Neural cell (in vitro differentiated cells): ENCODE results near the gene ATP11A. TPM values are rescaled to one million over a fixed set of nuclear protein-coding genes. Genes with fewer than 3 reads are reported as not detected.

Experiments
- H2AFZ ChIP-seq: fragments of 200-600, 300-800 bp; sonication (generic), shearing (Covaris generic); 2 replicates; pipeline ENCODE4 v1.6.0; 2014; ENCODE audit warnings: low read depth, mild to moderate bottlenecking, antibody characterized with exemption, low read length, moderate library complexity
- H3F3A ChIP-seq: fragments of 200-600 bp; shearing (Covaris generic); 2 replicates; pipeline ENCODE4 v1.6.1; 2016; ENCODE audit warnings: mild to moderate bottlenecking, moderate library complexity, mixed read lengths, antibody characterized with exemption, low read length; ENCODE audit not compliant: insufficient read depth, poor library complexity, severe bottlenecking
- H3K27ac ChIP-seq: fragments of 200-600, 300-800 bp; sonication (generic), shearing (Covaris generic); 2 replicates; pipeline ENCODE4 v1.5.1; 2014; ENCODE audit warnings: mild to moderate bottlenecking, low read length, moderate library complexity
- H3K27me3 ChIP-seq: fragments of 300-800, 200-600 bp; sonication (generic), shearing (Covaris generic); 2 replicates; pipeline ENCODE4 v1.6.0; 2014; ENCODE audit warnings: mild to moderate bottlenecking, low read depth, low read length, moderate library complexity; ENCODE audit not compliant: insufficient read depth
- H3K36me3 ChIP-seq: fragments of 300-800, 200-600 bp; sonication (generic), shearing (Covaris generic); 2 replicates; pipeline ENCODE4 v1.5.1; 2014; ENCODE audit warnings: mild to moderate bottlenecking, antibody characterized with exemption, low read length, moderate library complexity; ENCODE audit not compliant: insufficient read depth
- H3K4me2 ChIP-seq: fragments of 300-800, 200-600 bp; sonication (generic), shearing (Covaris generic); 2 replicates; pipeline ENCODE4 v1.6.0; 2014; ENCODE audit warnings: mild to moderate bottlenecking, low read length
- H3K4me3 ChIP-seq: fragments of 300-800, 200-600 bp; sonication (generic), shearing (Covaris generic); 2 replicates; pipeline ENCODE4 v1.5.1; 2014; ENCODE audit warnings: mild to moderate bottlenecking, low read length, moderate library complexity
- H3K79me2 ChIP-seq: fragments of 200-600 bp; shearing (Covaris generic); replicated peaks from 2 replicates; pipeline ENCODE4 v1.6.0; 2014; ENCODE audit warnings: mild to moderate bottlenecking, low read length, moderate library complexity; ENCODE audit not compliant: insufficient read depth
- H3K9ac ChIP-seq: fragments of 300-800, 200-600 bp; sonication (generic), shearing (Covaris generic); 2 replicates; pipeline ENCODE4 v1.6.1; 2016; ENCODE audit warnings: mild to moderate bottlenecking, low read length, mixed read lengths
- H3K9me2 ChIP-seq: fragments of 200-600 bp; shearing (Covaris generic); 2 replicates; pipeline ENCODE4 v1.6.1; 2016; ENCODE audit warnings: mild to moderate bottlenecking, low read length, mixed read lengths; ENCODE audit not compliant: insufficient read depth
- H3K9me3 ChIP-seq: fragments of 200-600, 300-800 bp; sonication (generic), shearing (Covaris generic); 2 replicates; pipeline ENCODE4 v1.6.1; 2016; ENCODE audit warnings: mild to moderate bottlenecking, mixed run types, low read length, moderate library complexity, mixed read lengths
- H4K20me1 ChIP-seq: fragments of 200-600 bp; shearing (Covaris generic); 2 replicates; pipeline ENCODE4 v1.6.1; 2016; ENCODE audit warnings: mild to moderate bottlenecking, mixed run types; ENCODE audit not compliant: insufficient read depth
- MXI1 ChIP-seq: fragments of 450-650 bp; conservative IDR thresholded peaks from 2 replicates; pipeline ENCODE4 v1.6.1; 2014; ENCODE audit warnings: antibody characterized with exemption, mild to moderate bottlenecking; ENCODE audit not compliant: poor library complexity, severe bottlenecking
- POLR2AphosphoS5 ChIP-seq: IDR thresholded peaks from 2 replicates; pipeline ENCODE4 v1.6.1; 2012
- RAD21 ChIP-seq: fragments of 450-650 bp; conservative IDR thresholded peaks from 2 replicates; pipeline ENCODE4 v1.6.1; 2014; ENCODE audit warnings: antibody characterized with exemption, mild to moderate bottlenecking, moderate library complexity
- SMC3 ChIP-seq: fragments of 450-650 bp; conservative IDR thresholded peaks from 2 replicates; pipeline ENCODE4 v1.6.1; 2014; ENCODE audit warnings: antibody characterized with exemption, mild to moderate bottlenecking, moderate library complexity; ENCODE audit not compliant: poor library complexity
- polyA plus RNA-seq: library from polyadenylated mRNA; depleted of rRNA; stranded (reverse); fragments of >200 nt; gene quantifications from 2 replicates; pipeline ENCODE4 v1.2.3, GENCODE V29; 2014
- TF ChIP-seq, protein P1 (sequence below): fragments of 450-650 bp; IDR thresholded peaks from 2 replicates; pipeline ENCODE4 v1.5.1; 2014; ENCODE audit warnings: antibody characterized with exemption, mild to moderate bottlenecking, moderate library complexity; ENCODE audit not compliant: poor library complexity, severe bottlenecking
- TF ChIP-seq, protein P2 (sequence below): IDR thresholded peaks from 2 replicates; pipeline ENCODE4 v1.6.1; 2012; ENCODE audit warnings: borderline replicate concordance

ATP11A gene
- polyA plus RNA-seq, 1 donor from 2014 or later = 3.0 TPM

DNA sequence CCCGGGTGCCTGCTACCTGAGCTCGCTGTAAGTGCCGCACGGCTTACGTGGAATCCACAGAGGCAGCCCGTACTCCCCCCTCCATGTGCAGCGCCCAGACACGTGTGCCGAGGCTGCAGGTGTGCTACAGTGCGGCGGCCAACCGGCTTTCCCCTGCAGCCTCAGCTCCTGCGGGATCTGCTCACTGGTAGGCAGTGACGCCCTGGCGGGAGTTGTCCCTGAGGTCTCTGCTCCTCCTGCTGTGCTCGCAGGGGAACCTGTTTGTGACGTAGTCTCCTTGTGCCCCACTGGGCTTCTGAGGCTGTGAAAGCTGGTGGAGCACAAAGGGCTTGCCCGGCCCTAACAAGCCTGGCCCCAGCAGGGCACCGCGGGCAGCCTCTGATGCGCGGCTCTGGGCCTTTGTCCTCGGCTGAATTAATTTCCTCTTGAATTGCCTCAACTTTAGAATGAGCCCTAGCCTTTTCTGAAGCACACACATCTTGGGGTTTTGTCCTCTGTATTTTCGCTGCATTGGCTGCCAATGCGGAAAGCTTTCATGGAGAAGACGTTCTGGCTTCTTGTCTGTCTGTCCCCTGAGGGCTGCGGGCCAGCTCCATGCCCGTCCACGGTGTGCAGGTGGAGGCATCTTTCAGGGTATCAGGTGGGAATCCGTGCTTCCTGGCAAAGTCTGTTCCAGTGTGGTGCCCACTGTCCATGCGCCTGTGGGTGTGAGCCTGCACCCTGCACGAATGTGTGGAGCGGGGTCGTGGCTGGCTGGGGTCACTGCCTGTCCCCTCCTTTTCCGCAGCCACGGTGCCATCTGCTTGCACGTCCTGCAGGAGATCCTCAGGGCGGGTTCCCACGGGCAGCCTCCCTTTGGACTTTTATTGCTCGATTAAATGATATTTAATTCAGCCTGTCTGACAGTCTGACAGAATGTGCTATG is 201.9 kb downstream of the ATP11A start:
- H2AFZ ChIP-seq = no peak overlapping the region
- TF ChIP-seq, protein P1, sequence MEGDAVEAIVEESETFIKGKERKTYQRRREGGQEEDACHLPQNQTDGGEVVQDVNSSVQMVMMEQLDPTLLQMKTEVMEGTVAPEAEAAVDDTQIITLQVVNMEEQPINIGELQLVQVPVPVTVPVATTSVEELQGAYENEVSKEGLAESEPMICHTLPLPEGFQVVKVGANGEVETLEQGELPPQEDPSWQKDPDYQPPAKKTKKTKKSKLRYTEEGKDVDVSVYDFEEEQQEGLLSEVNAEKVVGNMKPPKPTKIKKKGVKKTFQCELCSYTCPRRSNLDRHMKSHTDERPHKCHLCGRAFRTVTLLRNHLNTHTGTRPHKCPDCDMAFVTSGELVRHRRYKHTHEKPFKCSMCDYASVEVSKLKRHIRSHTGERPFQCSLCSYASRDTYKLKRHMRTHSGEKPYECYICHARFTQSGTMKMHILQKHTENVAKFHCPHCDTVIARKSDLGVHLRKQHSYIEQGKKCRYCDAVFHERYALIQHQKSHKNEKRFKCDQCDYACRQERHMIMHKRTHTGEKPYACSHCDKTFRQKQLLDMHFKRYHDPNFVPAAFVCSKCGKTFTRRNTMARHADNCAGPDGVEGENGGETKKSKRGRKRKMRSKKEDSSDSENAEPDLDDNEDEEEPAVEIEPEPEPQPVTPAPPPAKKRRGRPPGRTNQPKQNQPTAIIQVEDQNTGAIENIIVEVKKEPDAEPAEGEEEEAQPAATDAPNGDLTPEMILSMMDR = no peak
- peak; percentile 44 for TF ChIP-seq POLR2AphosphoS5
- TF ChIP-seq SMC3 = no peak
- TF ChIP-seq MXI1 = peak; percentile 57
- no peaks in the 10 kb centered on the region for H4K20me1 ChIP-seq
- H3K79me2 ChIP-seq = no peaks in the 10 kb centered on the region
- no peaks in the 10 kb centered on the region for H3K27me3 ChIP-seq
- no peak overlapping the region for H3K4me2 ChIP-seq
- peak overlapping the region; percentile 44 for H3K4me3 ChIP-seq
- no peaks in the 10 kb centered on the region for H3K36me3 ChIP-seq
- H3F3A ChIP-seq = no peaks in the 10 kb centered on the region
- no peaks in the 10 kb centered on the region for H3K9me2 ChIP-seq
- H3K9ac ChIP-seq = peak overlapping the region; percentile 11
- H3K9me3 ChIP-seq = no peaks in the 10 kb centered on the region
- H3K27ac ChIP-seq = no peak overlapping the region

DNA sequence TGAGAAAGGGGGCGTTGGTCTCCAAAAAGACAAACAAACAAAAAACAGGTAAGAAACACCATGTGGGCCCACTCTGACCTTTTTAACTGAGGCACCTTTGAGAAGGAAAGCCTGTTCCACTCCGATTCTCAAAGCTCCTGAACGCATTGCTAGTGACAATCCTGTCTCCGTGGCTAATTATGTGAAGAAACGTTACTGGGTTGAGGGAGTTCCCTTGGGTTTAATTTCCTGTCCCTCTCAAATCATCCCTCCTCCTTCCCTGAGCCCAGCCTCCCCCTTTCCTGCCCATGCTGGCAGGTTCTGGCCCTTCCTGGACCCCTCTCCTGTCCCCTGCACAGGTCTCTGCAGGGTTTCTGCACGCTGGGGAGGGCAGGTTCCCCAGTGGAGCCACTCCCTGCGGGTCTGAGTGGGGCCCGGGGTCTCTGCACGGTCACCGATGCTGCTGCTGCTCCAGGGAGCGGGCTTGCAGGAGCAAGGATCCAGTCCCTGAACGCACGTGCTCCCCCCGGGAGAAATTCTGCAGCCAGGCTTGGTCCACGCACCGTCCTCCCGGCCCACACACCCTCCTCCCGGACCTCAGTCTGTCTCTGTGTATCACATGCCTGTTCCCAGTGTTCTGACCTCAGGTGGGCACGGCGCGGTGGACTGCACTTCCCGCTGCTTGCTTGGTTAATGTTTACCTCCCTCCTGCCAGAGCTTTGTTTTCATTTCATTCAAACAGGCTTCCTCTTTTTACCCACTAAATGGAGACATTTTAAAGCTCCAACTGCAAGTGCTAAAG is 202.8 kb downstream of the ATP11A start:
- Histone ChIP-seq H3F3A (no peaks in the 10 kb centered on the region), H3K9ac (peak overlapping the region; percentile 31), H3K9me3 (no peaks in the 10 kb centered on the region), H3K4me2 (no peak overlapping the region), H3K79me2 (no peaks in the 10 kb centered on the region), H3K27ac (no peak overlapping the region), H3K36me3 (no peaks in the 10 kb centered on the region), H4K20me1 (no peaks in the 10 kb centered on the region), H3K4me3 (peak overlapping the region; percentile 44), H2AFZ (no peak overlapping the region), H3K27me3 (no peaks in the 10 kb centered on the region), H3K9me2 (no peaks in the 10 kb centered on the region)
- TF ChIP-seq RAD21 (no peak), MXI1 (no peak)
- TF ChIP-seq, protein P2, sequence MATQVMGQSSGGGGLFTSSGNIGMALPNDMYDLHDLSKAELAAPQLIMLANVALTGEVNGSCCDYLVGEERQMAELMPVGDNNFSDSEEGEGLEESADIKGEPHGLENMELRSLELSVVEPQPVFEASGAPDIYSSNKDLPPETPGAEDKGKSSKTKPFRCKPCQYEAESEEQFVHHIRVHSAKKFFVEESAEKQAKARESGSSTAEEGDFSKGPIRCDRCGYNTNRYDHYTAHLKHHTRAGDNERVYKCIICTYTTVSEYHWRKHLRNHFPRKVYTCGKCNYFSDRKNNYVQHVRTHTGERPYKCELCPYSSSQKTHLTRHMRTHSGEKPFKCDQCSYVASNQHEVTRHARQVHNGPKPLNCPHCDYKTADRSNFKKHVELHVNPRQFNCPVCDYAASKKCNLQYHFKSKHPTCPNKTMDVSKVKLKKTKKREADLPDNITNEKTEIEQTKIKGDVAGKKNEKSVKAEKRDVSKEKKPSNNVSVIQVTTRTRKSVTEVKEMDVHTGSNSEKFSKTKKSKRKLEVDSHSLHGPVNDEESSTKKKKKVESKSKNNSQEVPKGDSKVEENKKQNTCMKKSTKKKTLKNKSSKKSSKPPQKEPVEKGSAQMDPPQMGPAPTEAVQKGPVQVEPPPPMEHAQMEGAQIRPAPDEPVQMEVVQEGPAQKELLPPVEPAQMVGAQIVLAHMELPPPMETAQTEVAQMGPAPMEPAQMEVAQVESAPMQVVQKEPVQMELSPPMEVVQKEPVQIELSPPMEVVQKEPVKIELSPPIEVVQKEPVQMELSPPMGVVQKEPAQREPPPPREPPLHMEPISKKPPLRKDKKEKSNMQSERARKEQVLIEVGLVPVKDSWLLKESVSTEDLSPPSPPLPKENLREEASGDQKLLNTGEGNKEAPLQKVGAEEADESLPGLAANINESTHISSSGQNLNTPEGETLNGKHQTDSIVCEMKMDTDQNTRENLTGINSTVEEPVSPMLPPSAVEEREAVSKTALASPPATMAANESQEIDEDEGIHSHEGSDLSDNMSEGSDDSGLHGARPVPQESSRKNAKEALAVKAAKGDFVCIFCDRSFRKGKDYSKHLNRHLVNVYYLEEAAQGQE = no peak
